ENCODE data around the gene OBP2B. TPM values are rescaled to one million over a fixed set of nuclear protein-coding genes. Genes with fewer than 3 reads are reported as not detected.

Gene OBP2B
- total RNA-seq, 1 experiment from 2014 or later, result not detected

DNA sequence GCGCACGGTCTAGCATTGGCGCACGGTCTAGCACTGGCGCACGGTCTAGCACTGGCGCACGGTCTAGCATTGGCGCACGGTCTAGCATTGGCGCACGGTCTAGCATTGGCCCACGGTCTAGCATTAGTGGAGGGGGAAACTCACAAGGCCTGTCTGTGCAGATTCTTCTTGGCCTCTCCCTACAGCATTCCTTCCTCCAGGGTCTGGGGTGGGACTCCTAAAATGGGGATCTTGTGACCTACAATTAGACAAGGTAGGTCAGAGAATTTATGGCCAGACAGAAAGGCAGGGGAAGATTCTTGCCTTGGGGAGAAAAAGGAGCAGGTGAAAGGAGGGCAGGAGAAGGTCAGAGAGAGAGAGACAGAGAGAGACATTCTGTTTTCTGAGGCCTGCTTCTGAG, 39.9 kb downstream of the OBP2B start:
- Histone ChIP-seq H3K4me3 (no peak overlapping the region), H3K9me3 (ENCODE audit: insufficient read depth, low read depth) (no peaks in the 10 kb centered on the region), H3K27me3 (ENCODE audit: insufficient read depth, low read depth) (peaks cover 23% of the 10 kb centered on the region), H3K4me2 (no peak overlapping the region), H4K20me1 (ENCODE audit: insufficient read depth) (no peaks in the 10 kb centered on the region), H3K36me3 (ENCODE audit: low read depth) (no peaks in the 10 kb centered on the region), H3F3A (ENCODE audit: insufficient read depth, low read depth) (peaks cover 4% of the 10 kb centered on the region; the same call in 1 of the 2 replicates), H3K4me1 (replicated peaks; ENCODE audit: insufficient read depth) (no peaks in the 10 kb centered on the region), H3K27ac (no peak overlapping the region), H2AFZ (no peak overlapping the region), H3K79me2 (ENCODE audit: low read depth) (no peaks in the 10 kb centered on the region), H3K9me2 (ENCODE audit: insufficient read depth) (no peaks in the 10 kb centered on the region)
- DNase-seq, result no peak
- no peak for TF ChIP-seq EZH2 (IDR thresholded peaks at IDR 0.05; ENCODE audit: low read depth)
- TF ChIP-seq, protein P1, sequence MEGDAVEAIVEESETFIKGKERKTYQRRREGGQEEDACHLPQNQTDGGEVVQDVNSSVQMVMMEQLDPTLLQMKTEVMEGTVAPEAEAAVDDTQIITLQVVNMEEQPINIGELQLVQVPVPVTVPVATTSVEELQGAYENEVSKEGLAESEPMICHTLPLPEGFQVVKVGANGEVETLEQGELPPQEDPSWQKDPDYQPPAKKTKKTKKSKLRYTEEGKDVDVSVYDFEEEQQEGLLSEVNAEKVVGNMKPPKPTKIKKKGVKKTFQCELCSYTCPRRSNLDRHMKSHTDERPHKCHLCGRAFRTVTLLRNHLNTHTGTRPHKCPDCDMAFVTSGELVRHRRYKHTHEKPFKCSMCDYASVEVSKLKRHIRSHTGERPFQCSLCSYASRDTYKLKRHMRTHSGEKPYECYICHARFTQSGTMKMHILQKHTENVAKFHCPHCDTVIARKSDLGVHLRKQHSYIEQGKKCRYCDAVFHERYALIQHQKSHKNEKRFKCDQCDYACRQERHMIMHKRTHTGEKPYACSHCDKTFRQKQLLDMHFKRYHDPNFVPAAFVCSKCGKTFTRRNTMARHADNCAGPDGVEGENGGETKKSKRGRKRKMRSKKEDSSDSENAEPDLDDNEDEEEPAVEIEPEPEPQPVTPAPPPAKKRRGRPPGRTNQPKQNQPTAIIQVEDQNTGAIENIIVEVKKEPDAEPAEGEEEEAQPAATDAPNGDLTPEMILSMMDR (conservative IDR thresholded peaks at IDR 0.05), result no peak
- intact Hi-C loops (cut with micrococcal nuclease; ENCODE audit: unreplicated experiment), result no loop called here
- BruUV-seq (replicated peaks), result no TSS peak
- ChIA-PET POLR2A (ENCODE audit: unreplicated experiment) (no interaction called here), CTCF (no interaction called here)

DNA sequence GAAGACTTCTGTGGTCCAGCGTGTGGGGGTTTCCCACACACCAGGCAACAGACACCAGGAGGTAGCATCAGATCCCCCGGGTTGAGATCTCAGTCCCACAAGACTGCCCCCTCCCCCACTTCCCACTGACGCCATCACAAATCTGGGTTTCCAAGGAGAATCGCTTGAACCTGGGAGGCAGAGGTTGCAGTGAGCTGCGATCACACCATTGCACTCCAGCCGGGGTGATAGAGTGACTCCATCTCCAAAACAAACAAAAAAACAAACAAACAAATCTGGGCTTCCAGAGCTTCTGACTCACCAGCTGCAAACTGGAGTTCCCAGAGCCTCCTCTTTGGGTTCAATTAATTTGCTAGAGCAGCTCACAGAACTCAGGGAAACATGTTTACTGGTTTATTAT, 40.6 kb downstream of the OBP2B start:
- H3K4me3 ChIP-seq, result no peak overlapping the region
- DNase-seq, result peak in 1 of 2 experiments; percentile 39
- intact Hi-C loops (cut with micrococcal nuclease; ENCODE audit: unreplicated experiment), result no loop called here
- H3K9me2 ChIP-seq (ENCODE audit: insufficient read depth), result no peaks in the 10 kb centered on the region
- H3K9me3 ChIP-seq (ENCODE audit: insufficient read depth, low read depth), result no peaks in the 10 kb centered on the region
- H3K4me2 ChIP-seq, result no peak overlapping the region
- TF ChIP-seq, protein P1 (conservative IDR thresholded peaks at IDR 0.05), result no peak
- no peak for TF ChIP-seq EZH2 (IDR thresholded peaks at IDR 0.05; ENCODE audit: low read depth)
- POLR2A ChIA-PET (ENCODE audit: unreplicated experiment), result no interaction called here
- H3F3A ChIP-seq (ENCODE audit: insufficient read depth, low read depth), result peaks cover 4% of the 10 kb centered on the region; the same call in 1 of the 2 replicates
- H2AFZ ChIP-seq, result no peak overlapping the region
- no peaks in the 10 kb centered on the region for H3K79me2 ChIP-seq (ENCODE audit: low read depth)
- H3K4me1 ChIP-seq (replicated peaks; ENCODE audit: insufficient read depth), result no peaks in the 10 kb centered on the region
- CTCF ChIA-PET, result interaction anchor here (0.7 kb wide), 1 partner anchor 165 kb away, joined by 4 read pairs; no protein-coding TSS in a partner anchor
- no peaks in the 10 kb centered on the region for H4K20me1 ChIP-seq (ENCODE audit: insufficient read depth)
- no peaks in the 10 kb centered on the region for H3K36me3 ChIP-seq (ENCODE audit: low read depth)
- H3K27ac ChIP-seq, result no peak overlapping the region
- BruUV-seq (replicated peaks), result no TSS peak
- peaks cover 16% of the 10 kb centered on the region for H3K27me3 ChIP-seq (ENCODE audit: insufficient read depth, low read depth)

DNA sequence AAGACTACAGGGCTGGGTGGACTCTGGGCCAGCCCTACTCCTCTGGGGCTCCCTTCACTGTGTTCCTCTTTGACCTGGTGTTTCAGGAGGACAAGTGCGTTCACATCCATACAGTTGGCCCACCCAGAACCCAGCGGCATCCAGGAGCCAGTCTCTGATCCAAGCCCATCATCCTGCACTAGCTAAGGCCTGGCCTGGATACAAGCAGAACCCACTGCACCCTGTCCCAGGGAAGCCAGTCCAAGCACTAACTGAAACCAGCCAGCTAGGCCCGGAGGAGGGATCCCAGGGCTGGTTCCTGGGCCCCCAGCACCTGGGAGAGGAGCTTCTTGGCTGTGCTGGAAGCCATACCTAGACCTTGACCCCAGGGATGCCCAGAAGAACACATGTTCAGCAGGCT, 41.3 kb downstream of the OBP2B start:
- Histone ChIP-seq H3K9me3 (ENCODE audit: insufficient read depth, low read depth) (no peaks in the 10 kb centered on the region), H3K4me1 (replicated peaks; ENCODE audit: insufficient read depth) (no peaks in the 10 kb centered on the region), H3F3A (ENCODE audit: insufficient read depth, low read depth) (peaks cover 4% of the 10 kb centered on the region; the same call in 1 of the 2 replicates), H3K4me2 (no peak overlapping the region), H3K36me3 (ENCODE audit: low read depth) (no peaks in the 10 kb centered on the region), H3K27ac (no peak overlapping the region), H3K79me2 (ENCODE audit: low read depth) (no peaks in the 10 kb centered on the region), H4K20me1 (ENCODE audit: insufficient read depth) (no peaks in the 10 kb centered on the region), H3K4me3 (no peak overlapping the region), H3K27me3 (ENCODE audit: insufficient read depth, low read depth) (peaks cover 9% of the 10 kb centered on the region; the same call in 1 of the 2 replicates), H3K9me2 (ENCODE audit: insufficient read depth) (no peaks in the 10 kb centered on the region), H2AFZ (no peak overlapping the region)
- TF ChIP-seq EZH2 (IDR thresholded peaks at IDR 0.05; ENCODE audit: low read depth), result no peak
- TF ChIP-seq, protein P1 (conservative IDR thresholded peaks at IDR 0.05), result no peak
- intact Hi-C loops (cut with micrococcal nuclease; ENCODE audit: unreplicated experiment), result no loop called here
- CTCF ChIA-PET, result no interaction called here
- POLR2A ChIA-PET (ENCODE audit: unreplicated experiment), result no interaction called here
- BruUV-seq (replicated peaks), result no TSS peak
- DNase-seq, result peak in 1 of 2 experiments; percentile 22

Data from PC-9 (cell line).